ENCODE data around the gene DDX23. TPM values are rescaled to one million over a fixed set of nuclear protein-coding genes. Genes with fewer than 3 reads are reported as not detected.
"Not testable (repeated sequence)": the region's sequence is repeated elsewhere in the genome, so short reads cannot be mapped to it uniquely, and the experiment has no call there.

Gene DDX23
- total RNA-seq, 2 donors from 2014 or later, result 81.4 to 122 TPM

- H3K4me1 Mint-ChIP-seq, result peaks cover 25% of the 10 kb centered on the region
- H3K27me3 Mint-ChIP-seq, result no peaks in the 10 kb centered on the region
- peak; percentile 33 for ATAC-seq (replicated peaks)
- H3K36me3 Mint-ChIP-seq (ENCODE audit: low read depth), result peaks cover 36% of the 10 kb centered on the region
- H3K9me3 Mint-ChIP-seq, result no peaks in the 10 kb centered on the region
- peak overlapping the region; percentile 99 for H3K4me3 Mint-ChIP-seq
- H3K27ac Mint-ChIP-seq, result peak overlapping the region; percentile 96
Measured at GRCh38 chr12:48852734-48853688, 1.0 kb upstream of the DDX23 start.

- not testable (repeated sequence) for H3K4me3 Mint-ChIP-seq; H3K27ac Mint-ChIP-seq; ATAC-seq (replicated peaks); H3K4me1 Mint-ChIP-seq; H3K9me3 Mint-ChIP-seq; H3K27me3 Mint-ChIP-seq
- H3K36me3 Mint-ChIP-seq (ENCODE audit: low read depth), result peaks cover 89% of the 10 kb centered on the region
Measured at GRCh38 chr12:48842021-48842420, 9.9 kb downstream of the DDX23 start.

- no peak for ATAC-seq (replicated peaks)
- Mint-ChIP-seq H3K4me1 (no peaks in the 10 kb centered on the region), H3K9me3 (no peaks in the 10 kb centered on the region), H3K27ac (no peak overlapping the region), H3K4me3 (no peak overlapping the region), H3K36me3 (ENCODE audit: low read depth) (peaks cover 89% of the 10 kb centered on the region), H3K27me3 (no peaks in the 10 kb centered on the region)
Measured at GRCh38 chr12:48838048-48838447, 13.9 kb downstream of the DDX23 start.

GRCh38 chr12:48832321-48833060, 19.5 kb downstream of the DDX23 start:
- H3K9me3 Mint-ChIP-seq, result no peaks in the 10 kb centered on the region
- no peaks in the 10 kb centered on the region for H3K27me3 Mint-ChIP-seq
- ATAC-seq (replicated peaks), result no peak
- H3K4me1 Mint-ChIP-seq, result peaks cover 7% of the 10 kb centered on the region
- H3K4me3 Mint-ChIP-seq, result no peak overlapping the region
- no peak overlapping the region for H3K27ac Mint-ChIP-seq
- H3K36me3 Mint-ChIP-seq (ENCODE audit: low read depth), result peaks cover 93% of the 10 kb centered on the region

- no peak for ATAC-seq (replicated peaks)
- Mint-ChIP-seq H3K36me3 (ENCODE audit: low read depth) (peaks cover 81% of the 10 kb centered on the region), H3K27ac (no peak overlapping the region), H3K4me3 (no peak overlapping the region), H3K4me1 (peaks cover 7% of the 10 kb centered on the region), H3K27me3 (no peaks in the 10 kb centered on the region), H3K9me3 (no peaks in the 10 kb centered on the region)
Measured at GRCh38 chr12:48831257-48831656, 20.7 kb downstream of the DDX23 start.

GRCh38 chr12:48828841-48829575, 23.0 kb downstream of the DDX23 start:
- H3K36me3 Mint-ChIP-seq (ENCODE audit: low read depth), result peaks cover 59% of the 10 kb centered on the region
- peak overlapping the region; percentile 12 for H3K27ac Mint-ChIP-seq
- no peak overlapping the region for H3K4me3 Mint-ChIP-seq
- H3K27me3 Mint-ChIP-seq, result no peaks in the 10 kb centered on the region
- no peak for ATAC-seq (replicated peaks)
- H3K9me3 Mint-ChIP-seq, result no peaks in the 10 kb centered on the region
- H3K4me1 Mint-ChIP-seq, result peaks cover 13% of the 10 kb centered on the region

GRCh38 chr12:48828293-48828692, 23.7 kb downstream of the DDX23 start:
- Mint-ChIP-seq H3K4me3 (no peak overlapping the region), H3K4me1 (peaks cover 13% of the 10 kb centered on the region), H3K36me3 (ENCODE audit: low read depth) (peaks cover 52% of the 10 kb centered on the region), H3K9me3 (no peaks in the 10 kb centered on the region), H3K27me3 (no peaks in the 10 kb centered on the region), H3K27ac (peak overlapping the region; percentile 12)
- ATAC-seq (replicated peaks), result no peak

GRCh38 chr12:48827513-48828096, 24.4 kb downstream of the DDX23 start:
- no peaks in the 10 kb centered on the region for H3K9me3 Mint-ChIP-seq
- H3K27ac Mint-ChIP-seq, result no peak overlapping the region
- ATAC-seq (replicated peaks), result no peak
- H3K4me3 Mint-ChIP-seq, result no peak overlapping the region
- peaks cover 13% of the 10 kb centered on the region for H3K4me1 Mint-ChIP-seq
- no peaks in the 10 kb centered on the region for H3K27me3 Mint-ChIP-seq
- H3K36me3 Mint-ChIP-seq (ENCODE audit: low read depth), result peaks cover 45% of the 10 kb centered on the region

- H3K27me3 Mint-ChIP-seq, result no peaks in the 10 kb centered on the region
- H3K27ac Mint-ChIP-seq, result no peak overlapping the region
- no peaks in the 10 kb centered on the region for H3K9me3 Mint-ChIP-seq
- ATAC-seq (replicated peaks), result no peak
- no peak overlapping the region for H3K4me3 Mint-ChIP-seq
- peaks cover 13% of the 10 kb centered on the region for H3K4me1 Mint-ChIP-seq
- H3K36me3 Mint-ChIP-seq (ENCODE audit: low read depth), result peaks cover 39% of the 10 kb centered on the region
Measured at GRCh38 chr12:48827026-48827425, 24.9 kb downstream of the DDX23 start.

GRCh38 chr12:48826209-48826855, 25.6 kb downstream of the DDX23 start:
- no peaks in the 10 kb centered on the region for H3K9me3 Mint-ChIP-seq
- H3K4me1 Mint-ChIP-seq, result peaks cover 13% of the 10 kb centered on the region
- peak overlapping the region; percentile 65 for H3K27ac Mint-ChIP-seq
- no peak overlapping the region for H3K4me3 Mint-ChIP-seq
- H3K36me3 Mint-ChIP-seq (ENCODE audit: low read depth), result peaks cover 33% of the 10 kb centered on the region
- no peaks in the 10 kb centered on the region for H3K27me3 Mint-ChIP-seq
- no peak for ATAC-seq (replicated peaks)

- Mint-ChIP-seq H3K36me3 (ENCODE audit: low read depth) (peaks cover 18% of the 10 kb centered on the region), H3K4me3 (no peak overlapping the region), H3K4me1 (peaks cover 13% of the 10 kb centered on the region), H3K27ac (no peak overlapping the region), H3K27me3 (no peaks in the 10 kb centered on the region), H3K9me3 (no peaks in the 10 kb centered on the region)
- no peak for ATAC-seq (replicated peaks)
Measured at GRCh38 chr12:48824905-48825304, 27.1 kb downstream of the DDX23 start.

GRCh38 chr12:48824112-48824511, 27.9 kb downstream of the DDX23 start:
- Mint-ChIP-seq H3K9me3 (no peaks in the 10 kb centered on the region), H3K4me1 (peaks cover 13% of the 10 kb centered on the region), H3K36me3 (ENCODE audit: low read depth) (peaks cover 10% of the 10 kb centered on the region), H3K27ac (peak overlapping the region; percentile 16), H3K4me3 (peak overlapping the region; percentile 5), H3K27me3 (no peaks in the 10 kb centered on the region)
- peak; percentile 79 for ATAC-seq (replicated peaks)

- H3K9me3 Mint-ChIP-seq, result no peaks in the 10 kb centered on the region
- peaks cover 2% of the 10 kb centered on the region for H3K36me3 Mint-ChIP-seq (ENCODE audit: low read depth)
- H3K27ac Mint-ChIP-seq, result peak overlapping the region; percentile 1
- no peaks in the 10 kb centered on the region for H3K27me3 Mint-ChIP-seq
- ATAC-seq (replicated peaks), result no peak
- H3K4me1 Mint-ChIP-seq, result peaks cover 6% of the 10 kb centered on the region
- no peak overlapping the region for H3K4me3 Mint-ChIP-seq
Measured at GRCh38 chr12:48823281-48823680, 28.7 kb downstream of the DDX23 start.

GRCh38 chr12:48822711-48823110, 29.3 kb downstream of the DDX23 start:
- ATAC-seq (replicated peaks), result no peak
- Mint-ChIP-seq H3K27ac (peak overlapping the region; percentile 1), H3K9me3 (no peaks in the 10 kb centered on the region), H3K27me3 (no peaks in the 10 kb centered on the region), H3K4me3 (no peak overlapping the region), H3K36me3 (ENCODE audit: low read depth) (no peaks in the 10 kb centered on the region), H3K4me1 (peaks cover 6% of the 10 kb centered on the region)
